GM10266 (cell line): Measurements from ENCODE around the gene CLEC19A.

Experiments used
- DNase-seq: peaks from one replicate; pipeline ENCODE4 v3.0.0; 2012; ENCODE audit errors: extremely low spot score
- CTCF ChIP-seq: IDR thresholded peaks from 2 replicates; pipeline ENCODE4 v1.5.1; 2012; ENCODE audit warnings: mild to moderate bottlenecking, low read depth; ENCODE audit not compliant: control insufficient read depth, insufficient read depth; ENCODE audit errors: missing control alignments

CLEC19A gene

GRCh38 chr16:19242186-19242585 is 43.3 kb upstream of the CLEC19A start:
- no peak for DNase-seq
- no peak for TF ChIP-seq CTCF

GRCh38 chr16:19242987-19243575 is 42.5 kb upstream of the CLEC19A start:
- no peak for DNase-seq
- no peak for TF ChIP-seq CTCF

- no peak for TF ChIP-seq CTCF
- no peak for DNase-seq
These were observed 40.1 kb upstream of the CLEC19A start for GRCh38 chr16:19245326-19245925.

GRCh38 chr16:19252904-19253303 is 32.6 kb upstream of the CLEC19A start:
- TF ChIP-seq CTCF = no peak
- no peak for DNase-seq

GRCh38 chr16:19254611-19255010 is 30.9 kb upstream of the CLEC19A start:
- TF ChIP-seq CTCF = no peak
- DNase-seq = no peak

- no peak for DNase-seq
- no peak for TF ChIP-seq CTCF
These were observed 21.3 kb upstream of the CLEC19A start for GRCh38 chr16:19264123-19264673.

- TF ChIP-seq CTCF = no peak
- no peak for DNase-seq
These were observed 20.1 kb upstream of the CLEC19A start for GRCh38 chr16:19265380-19265930.
